PC-9 (cell line): ENCODE data around the gene TMEM178A. TPM values are rescaled to one million over a fixed set of nuclear protein-coding genes. Genes with fewer than 3 reads are reported as not detected.

ENCODE experiments used
- BruUV-seq: library from RNA; stranded (reverse); fragments of 400-500 nt; replicated peaks from 2 replicates; lab custom pipeline; 2021; lab: Mats Ljungman, UMichigan
- CTCF ChIA-PET: fragments of 300-600 bp; sonication (Branson Sonifier 250); formaldehyde crosslinking; loops from one replicate; lab custom pipeline; 2022; ENCODE audit warnings: antibody characterized with exemption; lab: Charles Lee
- POLR2A ChIA-PET: fragments of 300-600 bp; sonication (Branson Sonifier 250); formaldehyde crosslinking; loops from one replicate; lab custom pipeline; 2022; ENCODE audit warnings: antibody characterized with exemption; ENCODE audit not compliant: unreplicated experiment; lab: Charles Lee
- DNase-seq, 2 experiments: peaks; one replicate each; pipeline versions ENCODE4 v3.0.0 to v3.0.0-alpha.2; 2015 to 2022; ENCODE audit warnings: mixed read lengths in 1 of 2
- H2AFZ ChIP-seq: fragments of 200-600 bp; sonication (generic); 2 replicates; pipeline ENCODE4 v1.8.1; 2017; ENCODE audit warnings: antibody characterized with exemption
- H3F3A ChIP-seq: fragments of 200-600 bp; sonication (generic); 2 replicates; pipeline ENCODE4 v1.8.1; 2017; ENCODE audit warnings: antibody characterized with exemption, mild to moderate bottlenecking, low read depth; ENCODE audit not compliant: insufficient read depth
- H3K27ac ChIP-seq: fragments of 200-600 bp; sonication (generic); 2 replicates; pipeline ENCODE4 v1.6.1; 2016; ENCODE audit warnings: mixed run types
- H3K27me3 ChIP-seq: fragments of 200-600 bp; sonication (generic); 2 replicates; pipeline ENCODE4 v1.6.1; 2016; ENCODE audit warnings: low read depth, mixed run types; ENCODE audit not compliant: insufficient read depth
- H3K36me3 ChIP-seq: fragments of 200-600 bp; sonication (generic); 2 replicates; pipeline ENCODE4 v1.6.1; 2016; ENCODE audit warnings: low read depth, mixed run types
- H3K4me1 ChIP-seq: fragments of 200-600 bp; sonication (generic); replicated peaks from 2 replicates; pipeline ENCODE4 v1.6.1; 2016; ENCODE audit warnings: mixed run types; ENCODE audit not compliant: insufficient read depth
- H3K4me2 ChIP-seq: fragments of 200-600 bp; sonication (generic); 2 replicates; pipeline ENCODE4 v1.6.1; 2017; ENCODE audit warnings: mixed run types
- H3K4me3 ChIP-seq: fragments of 200-600 bp; sonication (generic); 2 replicates; pipeline ENCODE4 v1.6.1; 2016; ENCODE audit warnings: mixed run types
- H3K79me2 ChIP-seq: fragments of 200-600 bp; sonication (generic); 2 replicates; pipeline ENCODE4 v1.6.1; 2017; ENCODE audit warnings: low read depth, mixed run types
- H3K9me2 ChIP-seq: fragments of 200-600 bp; sonication (generic); 2 replicates; pipeline ENCODE4 v1.8.1; 2017; ENCODE audit warnings: mild to moderate bottlenecking; ENCODE audit not compliant: insufficient read depth
- H3K9me3 ChIP-seq: fragments of 200-600 bp; sonication (generic); 2 replicates; pipeline ENCODE4 v1.8.1; 2016; ENCODE audit warnings: low read depth; ENCODE audit not compliant: insufficient read depth
- H4K20me1 ChIP-seq: fragments of 200-600 bp; sonication (generic); 2 replicates; pipeline ENCODE4 v1.8.1; 2017; ENCODE audit not compliant: insufficient read depth
- CTCF ChIP-seq: fragments of 200-600 bp; sonication (generic); conservative IDR thresholded peaks from 2 replicates; pipeline ENCODE4 v1.6.1; 2017; ENCODE audit warnings: mixed run types, antibody characterized with exemption, mild to moderate bottlenecking, moderate library complexity
- EZH2 ChIP-seq: fragments of 200-600 bp; sonication (generic); IDR thresholded peaks from 2 replicates; pipeline ENCODE4 v1.8.0; 2017; ENCODE audit warnings: antibody characterized with exemption, low read depth
- intact Hi-C: fragments of 100-400 bp; cut with micrococcal nuclease; formaldehyde crosslinking; loops from one replicate; pipeline ENCODE4 v1.10.0; 2022; ENCODE audit not compliant: unreplicated experiment
- total RNA-seq: library from RNA; stranded (reverse); gene quantifications from 2 replicates; pipeline ENCODE4 v1.2.3, GENCODE V29; 2021

Gene TMEM178A
- total RNA-seq, 1 experiment from 2014 or later = 2.8 TPM

GRCh38 chr2:39735648-39736047, 69.9 kb downstream of the TMEM178A start:
- H3K27ac ChIP-seq = no peak overlapping the region
- no peaks in the 10 kb centered on the region for H3K9me3 ChIP-seq
- no peaks in the 10 kb centered on the region for H3K79me2 ChIP-seq
- no peaks in the 10 kb centered on the region for H3F3A ChIP-seq
- H2AFZ ChIP-seq = no peak overlapping the region
- H3K4me2 ChIP-seq = no peak overlapping the region
- intact Hi-C loops = loop anchor here (10.0 kb wide), 1 partner anchor 501 kb away; no protein-coding TSS in a partner anchor
- no peaks in the 10 kb centered on the region for H3K27me3 ChIP-seq
- no TSS peak for BruUV-seq
- no peaks in the 10 kb centered on the region for H4K20me1 ChIP-seq
- no peak for TF ChIP-seq CTCF
- TF ChIP-seq EZH2 = no peak
- DNase-seq = no peak
- CTCF ChIA-PET = no interaction called here
- H3K36me3 ChIP-seq = peaks cover 33% of the 10 kb centered on the region
- no peak overlapping the region for H3K4me3 ChIP-seq
- H3K4me1 ChIP-seq = no peaks in the 10 kb centered on the region
- no peaks in the 10 kb centered on the region for H3K9me2 ChIP-seq
- POLR2A ChIA-PET = no interaction called here

- Histone ChIP-seq H3K9me2 (no peaks in the 10 kb centered on the region), H3K4me2 (no peak overlapping the region)
- POLR2A ChIA-PET = no interaction called here
These were observed 70.9 kb downstream of the TMEM178A start for GRCh38 chr2:39736640-39737039.

GRCh38 chr2:39737661-39738060, 71.9 kb downstream of the TMEM178A start:
- no peak overlapping the region for H3K4me3 ChIP-seq
- no peaks in the 10 kb centered on the region for H3K4me1 ChIP-seq
- no peaks in the 10 kb centered on the region for H3K27me3 ChIP-seq
- BruUV-seq = no TSS peak
- peaks cover 4% of the 10 kb centered on the region; the same call in 1 of the 2 replicates for H4K20me1 ChIP-seq
- TF ChIP-seq CTCF = no peak
- no peak for TF ChIP-seq EZH2
- H3K4me2 ChIP-seq = no peak overlapping the region
- H3K36me3 ChIP-seq = peaks cover 52% of the 10 kb centered on the region
- H3K27ac ChIP-seq = no peak overlapping the region
- no peaks in the 10 kb centered on the region for H3F3A ChIP-seq
- H3K9me3 ChIP-seq = no peaks in the 10 kb centered on the region
- H3K9me2 ChIP-seq = no peaks in the 10 kb centered on the region
- DNase-seq = no peak
- no peaks in the 10 kb centered on the region for H3K79me2 ChIP-seq
- intact Hi-C loops = loop anchor here (10.0 kb wide), 1 partner anchor 503 kb away; no protein-coding TSS in a partner anchor
- CTCF ChIA-PET = no interaction called here
- POLR2A ChIA-PET = interaction anchor here (0.6 kb wide), 1 partner anchor 21 kb away, joined by 3 read pairs; no protein-coding TSS in a partner anchor
- no peak overlapping the region for H2AFZ ChIP-seq

More at GRCh38 chr2:39736640-39737039, 70.9 kb downstream of the TMEM178A start:
- CTCF ChIA-PET = no interaction called here
- H3K27ac ChIP-seq = no peak overlapping the region
- H3K36me3 ChIP-seq = peaks cover 42% of the 10 kb centered on the region
- no peaks in the 10 kb centered on the region for H4K20me1 ChIP-seq
- intact Hi-C loops = loop anchor here (10.0 kb wide), 1 partner anchor 502 kb away; no protein-coding TSS in a partner anchor
- no peak overlapping the region for H3K4me3 ChIP-seq
- H3K4me1 ChIP-seq = no peaks in the 10 kb centered on the region
- H3F3A ChIP-seq = no peaks in the 10 kb centered on the region
- H3K27me3 ChIP-seq = no peaks in the 10 kb centered on the region
- no TSS peak for BruUV-seq
- H2AFZ ChIP-seq = no peak overlapping the region
- no peak for DNase-seq
- TF ChIP-seq CTCF = no peak
- no peak for TF ChIP-seq EZH2
- H3K9me3 ChIP-seq = no peaks in the 10 kb centered on the region
- no peaks in the 10 kb centered on the region for H3K79me2 ChIP-seq
